Measurements from ENCODE around the gene IFRD1.
A peak's percentile ranks its signal among the peaks of the same experiment; 100 is the strongest.

The IFRD1 gene

GRCh38 chr7:112422842-112423496, 27.3 kb upstream of the IFRD1 start (continued):
- TF ChIP-seq ZNF785 (tag by site-specific recombination; IDR thresholded peaks at IDR 0.05): no peak
- no peak for TF ChIP-seq KLF9 (tag by site-specific recombination; IDR thresholded peaks at IDR 0.05; ENCODE audit: low read depth)
- TF ChIP-seq IKZF3 (tag by site-specific recombination; IDR thresholded peaks at IDR 0.05): no peak
- TF ChIP-seq OSR2 (tag by site-specific recombination; IDR thresholded peaks at IDR 0.05): peak; percentile 66; the same call in 1 of the 2 replicates
- TF ChIP-seq AEBP2 (tag by site-specific recombination; IDR thresholded peaks at IDR 0.05; ENCODE audit: borderline replicate concordance): no peak
- TF ChIP-seq ZNF398 (tag by site-specific recombination; IDR thresholded peaks at IDR 0.05): no peak
- TF ChIP-seq ZNF518A (tag by site-specific recombination; conservative IDR thresholded peaks at IDR 0.05; ENCODE audit: low read depth): peak; percentile 52; the same call in 1 of the 2 replicates
- TF ChIP-seq REST (tag by site-specific recombination; IDR thresholded peaks at IDR 0.05): no peak
- TF ChIP-seq ZNF394 (tag by site-specific recombination; IDR thresholded peaks at IDR 0.05; ENCODE audit: borderline replicate concordance): no peak
- no peak for TF ChIP-seq ZNF623 (tag by site-specific recombination; IDR thresholded peaks at IDR 0.05)
- no peak for TF ChIP-seq ZNF621 (tag by site-specific recombination; IDR thresholded peaks at IDR 0.05)
- peak; percentile 88 for TF ChIP-seq ZNF449 (tag by site-specific recombination; IDR thresholded peaks at IDR 0.05)
- TF ChIP-seq PATZ1 (tag by site-specific recombination; IDR thresholded peaks at IDR 0.05): peak; percentile 54
- no peak for TF ChIP-seq BCL6B (tag by site-specific recombination; IDR thresholded peaks at IDR 0.05)
- no peak for TF ChIP-seq ZNF416 (tag by site-specific recombination; IDR thresholded peaks at IDR 0.05)
- TF ChIP-seq MZF1 (tag by site-specific recombination; IDR thresholded peaks at IDR 0.05; ENCODE audit: borderline replicate concordance): no peak
- TF ChIP-seq ZNF174 (tag by site-specific recombination; IDR thresholded peaks at IDR 0.05): no peak
- TF ChIP-seq ZNF350 (tag by site-specific recombination; IDR thresholded peaks at IDR 0.05): no peak
- no peak for TF ChIP-seq ZSCAN4 (tag by site-specific recombination; IDR thresholded peaks at IDR 0.05)

Data from HEK293 (cell line).